SK-MEL-5 (cell line): ENCODE data around the gene SPRR4. TPM values are rescaled to one million over a fixed set of nuclear protein-coding genes. Genes with fewer than 3 reads are reported as not detected.
A peak's percentile ranks its signal among the peaks of the same experiment; 100 is the strongest.

Experiments
- DNase-seq: peaks from one replicate; pipeline ENCODE4 v3.0.0-alpha.2; 2016; ENCODE audit warnings: low read depth, low spot score
- in situ Hi-C: cut with HindIII; loops from 2 replicates; pipeline ENCODE4 v1.10.0; 2016; ENCODE audit warnings: low sequenced_read_pairs, high pct_unique_total_duplicates, low pct_unique_long_range_greater_than_20kb
- polyA plus RNA-seq, 2 experiments: library from polyadenylated mRNA; depleted of rRNA; stranded (reverse); fragments of >200 nt; gene quantifications; 2 replicates each; pipeline ENCODE4 v1.2.3, GENCODE V29; 2015
- total RNA-seq: library from RNA; depleted of rRNA; stranded (reverse); fragments of >200 nt; shearing (Covaris generic); gene quantifications from 2 replicates; pipeline ENCODE4 v1.2.3, GENCODE V29; 2014; rRNA removed

SPRR4 gene
- not detected in 2 replicates for total RNA-seq
- not detected in 2 replicates for polyA plus RNA-seq (2015; cell fraction: cytosol; rRNA removed)
- polyA plus RNA-seq (2015; cell fraction: nucleus; rRNA removed) = not detected in 2 replicates

DNA sequence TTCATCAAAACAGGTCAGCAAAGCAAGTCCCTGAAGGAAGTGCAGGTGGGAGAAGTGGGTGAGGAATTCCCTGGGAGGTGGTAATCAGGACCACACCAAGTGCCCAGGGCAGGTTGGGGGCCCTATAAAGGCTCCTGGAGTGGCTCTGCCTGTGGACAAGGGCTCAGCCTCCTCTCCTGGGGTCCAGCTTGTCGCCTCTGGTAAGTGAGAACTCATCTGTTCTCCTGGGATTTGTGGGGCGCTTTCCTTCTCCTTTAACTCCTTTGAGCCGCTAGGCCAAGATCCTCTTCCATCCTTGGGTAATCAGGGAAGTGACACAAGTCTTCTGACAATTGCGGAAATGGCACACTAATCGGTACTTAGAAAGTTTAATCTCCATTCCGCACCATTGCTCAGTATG lies at the start of gene SPRR4:
Gene SPRR4, plus strand, starts transcription at position 154 of the 400 bp plus-strand sequence. CDS start 1,243 bp downstream, outside the sequence.
- no peak for DNase-seq
- in situ Hi-C loops = no loop called here

DNA sequence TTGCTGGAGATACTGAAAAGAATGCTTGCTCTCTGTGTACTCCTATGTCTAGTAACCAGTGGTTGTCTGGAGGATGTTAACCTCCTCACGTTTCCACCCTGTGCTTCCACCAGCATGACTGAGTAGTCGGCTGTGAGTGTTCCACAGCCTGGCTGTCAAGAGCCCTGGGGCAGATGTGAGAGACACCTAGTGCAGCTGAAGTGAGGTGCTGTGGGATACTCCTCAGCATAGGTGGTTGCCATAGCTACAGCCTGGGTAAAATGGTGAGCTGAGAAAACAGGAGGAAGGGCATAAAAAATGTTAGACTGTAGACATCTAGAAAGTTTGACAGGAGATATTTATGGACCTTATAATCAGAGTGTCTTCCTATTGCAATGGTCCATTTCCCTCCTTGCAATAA lies 46.3 kb upstream of the SPRR4 start:
- in situ Hi-C loops = no loop called here
- DNase-seq = no peak

DNA sequence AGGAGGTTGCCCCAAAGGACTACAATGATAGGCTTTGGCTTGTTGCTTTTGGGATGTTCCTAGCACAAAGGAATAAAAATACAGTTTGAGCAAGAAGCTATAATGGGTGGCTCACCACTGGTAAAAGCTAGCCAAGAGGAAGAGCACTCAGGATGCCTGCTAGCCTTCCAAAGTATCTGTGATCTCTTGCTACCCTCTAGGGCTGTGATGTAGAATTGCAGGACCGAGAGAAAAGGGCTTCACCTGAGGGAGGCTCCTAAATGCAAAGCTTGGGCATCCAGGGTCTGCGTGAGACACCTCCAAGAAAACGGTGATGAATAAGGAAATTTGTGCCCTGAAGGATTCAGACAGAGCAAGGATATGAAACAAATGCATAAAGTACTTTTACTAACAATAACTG lies 44.4 kb upstream of the SPRR4 start:
- DNase-seq = peak; percentile 82
- in situ Hi-C loops = no loop called here

- no peak for DNase-seq
- in situ Hi-C loops = no loop called here
These were observed 41.8 kb upstream of the SPRR4 start for GRCh38 chr1:152928671-152929070.

DNA sequence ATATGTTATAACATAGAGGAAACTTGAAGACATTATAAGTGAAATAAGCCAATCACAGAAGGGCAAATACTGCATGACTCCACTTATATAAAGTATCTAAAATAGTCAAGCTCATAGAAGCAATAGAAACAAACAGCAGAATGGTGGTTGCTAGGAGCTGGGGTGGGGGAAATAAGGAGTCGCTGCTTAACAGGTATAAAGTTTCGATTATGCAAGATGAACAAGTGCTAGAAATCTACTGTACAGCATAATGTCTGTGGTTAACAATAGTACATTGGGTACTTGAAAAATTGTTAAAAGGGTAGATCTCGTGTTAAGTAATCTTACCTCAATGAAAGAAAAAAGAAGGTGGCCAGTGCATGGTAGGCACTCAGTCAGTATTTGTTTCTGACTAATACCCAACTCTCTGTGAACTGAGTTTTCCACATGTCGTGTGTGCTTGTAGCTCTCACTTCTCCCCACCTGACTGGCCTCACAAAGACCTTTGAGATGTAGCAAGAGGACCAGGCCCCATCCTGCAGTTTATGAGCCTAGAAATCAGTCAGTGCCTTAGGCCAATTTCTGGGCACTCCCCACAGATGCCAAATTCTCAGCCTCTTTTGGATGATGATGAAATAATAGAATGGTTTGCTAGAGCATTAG lies 38.2 kb upstream of the SPRR4 start:
- in situ Hi-C loops = no loop called here
- DNase-seq = no peak

GRCh38 chr1:152933196-152933595 lies 37.3 kb upstream of the SPRR4 start:
- in situ Hi-C loops = no loop called here
- no peak for DNase-seq

GRCh38 chr1:152940614-152941013 lies 29.8 kb upstream of the SPRR4 start:
- DNase-seq = no peak
- in situ Hi-C loops = no loop called here

- peak; percentile 47 for DNase-seq
- in situ Hi-C loops = no loop called here
These were observed 29.3 kb upstream of the SPRR4 start for GRCh38 chr1:152941037-152941711.

DNA sequence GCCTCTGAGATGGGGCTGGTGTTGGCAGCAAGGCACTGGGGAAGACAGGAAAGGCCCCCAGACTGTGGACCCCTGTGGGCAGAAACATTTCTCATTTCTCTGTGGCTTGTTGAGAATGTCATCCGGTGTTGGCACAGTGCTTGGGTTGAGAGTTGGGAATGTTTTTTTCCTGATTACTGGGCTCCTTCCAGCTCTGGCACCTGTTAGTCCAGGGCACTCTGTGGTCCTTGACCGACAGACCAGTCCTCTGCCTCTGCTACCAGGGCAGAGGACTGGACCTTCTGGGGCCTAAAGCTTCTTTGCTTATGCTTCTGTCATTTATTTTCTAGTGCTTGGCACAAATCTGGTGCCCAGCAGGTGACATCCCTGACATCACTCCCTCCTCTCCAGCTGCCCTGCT lies 28.3 kb upstream of the SPRR4 start:
- DNase-seq = no peak
- in situ Hi-C loops = no loop called here

DNA sequence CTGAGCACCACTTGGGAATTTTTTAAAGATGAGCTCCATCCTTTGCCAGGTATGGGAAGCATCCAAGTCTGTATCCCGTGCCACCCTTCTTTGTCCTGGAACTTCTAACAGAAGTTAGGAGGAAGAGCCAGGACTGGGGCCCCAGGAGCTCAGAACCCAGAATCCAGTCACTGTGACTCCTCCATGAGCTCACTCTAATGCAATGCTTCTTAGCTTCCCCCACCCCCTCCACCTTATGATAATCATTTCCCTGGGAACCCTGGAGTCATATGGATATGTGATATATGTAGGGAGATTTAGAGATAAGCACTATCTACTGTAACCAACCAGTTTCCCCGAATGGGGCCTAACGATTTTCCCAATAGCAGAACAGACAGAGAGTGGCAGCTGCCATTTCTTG lies 24.2 kb upstream of the SPRR4 start:
- in situ Hi-C loops = no loop called here
- no peak for DNase-seq

GRCh38 chr1:152946651-152947256 lies 23.7 kb upstream of the SPRR4 start, which contains the start of gene SPRR5:
Gene SPRR5, plus strand, starts transcription at chr1:152947206. Its CDS starts 1,349 bp downstream, at chr1:152948555.
- in situ Hi-C loops = no loop called here
- no peak for DNase-seq

DNA sequence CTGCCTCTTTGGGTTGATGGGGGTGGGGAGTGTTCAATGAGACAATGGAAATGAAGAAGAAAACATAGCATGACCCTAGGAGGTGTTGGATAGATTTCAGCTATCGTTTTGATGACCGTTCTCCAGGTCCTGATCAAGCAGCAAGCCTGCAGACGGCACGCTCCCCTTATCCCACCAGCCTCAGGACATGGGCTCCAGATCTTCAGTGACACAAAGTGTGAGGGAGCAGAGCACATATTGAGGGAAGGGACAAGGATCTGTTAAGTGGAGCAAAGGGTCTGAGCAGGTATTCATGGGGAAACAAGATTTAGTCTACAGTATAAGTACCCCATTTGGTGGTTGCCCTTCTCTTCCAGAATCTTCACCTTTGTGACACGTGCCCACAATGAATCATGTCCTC lies 18.7 kb upstream of the SPRR4 start:
- no peak for DNase-seq
- in situ Hi-C loops = no loop called here

DNA sequence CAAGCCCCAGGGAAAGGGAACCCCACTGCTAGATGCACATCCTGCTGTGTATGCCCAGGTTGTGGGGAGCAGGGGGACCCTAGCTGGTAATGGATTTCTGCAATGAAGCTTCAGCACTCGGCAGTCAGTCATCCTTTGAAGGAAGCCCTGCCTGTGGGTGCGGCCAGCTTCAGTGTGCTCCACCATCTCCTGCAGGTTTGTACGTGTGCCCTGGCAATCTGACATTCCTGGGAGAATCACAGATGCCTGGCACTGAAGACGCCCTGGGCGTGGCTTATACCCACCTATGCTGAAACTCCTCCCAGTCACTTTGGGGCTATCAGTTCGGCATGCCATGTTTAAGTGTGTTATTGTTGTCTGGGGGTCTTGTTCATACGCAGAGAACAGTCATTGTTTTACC lies 16.7 kb upstream of the SPRR4 start:
- in situ Hi-C loops = no loop called here
- DNase-seq = no peak

DNA sequence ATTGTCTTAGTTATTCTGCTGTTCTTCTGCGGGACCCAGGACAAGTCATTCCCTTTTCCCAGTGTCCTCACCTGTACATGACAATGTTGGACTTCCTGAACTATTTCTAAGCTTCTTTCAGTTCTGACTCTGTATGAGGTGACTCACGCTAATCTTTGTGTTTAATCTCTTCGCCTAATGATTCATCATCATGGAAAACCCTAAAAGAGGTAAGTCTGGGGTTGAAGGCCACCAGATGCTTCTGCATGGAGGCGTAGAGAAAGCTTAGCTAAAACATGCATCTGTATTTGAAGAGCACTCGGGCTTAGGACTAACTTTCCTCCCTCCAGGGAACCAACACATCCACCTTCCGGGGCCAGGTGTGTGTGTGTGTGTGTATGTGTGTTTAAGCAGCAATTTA lies 16.0 kb upstream of the SPRR4 start:
- in situ Hi-C loops = no loop called here

DNA sequence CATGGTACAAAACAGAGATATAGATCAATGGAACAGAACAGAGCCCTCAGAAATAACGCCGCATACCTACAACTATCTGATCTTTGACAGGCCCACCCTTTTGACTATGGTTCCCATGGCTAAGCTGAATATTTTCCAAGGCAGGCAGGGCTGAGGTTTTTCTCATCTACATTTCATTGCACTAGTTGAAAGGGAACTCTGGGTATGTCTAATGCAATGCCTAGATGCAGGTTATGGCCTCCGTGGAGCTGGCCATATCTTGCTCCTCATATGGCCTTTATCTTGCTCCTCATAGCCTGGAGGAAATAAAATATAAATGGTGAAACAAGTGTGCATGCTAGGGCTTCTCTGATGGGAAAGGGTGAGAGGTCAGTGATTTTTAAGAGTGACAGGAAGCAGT lies 12.9 kb upstream of the SPRR4 start:
- DNase-seq = no peak
- in situ Hi-C loops = no loop called here

More for the DNA sequence above, 16.0 kb upstream of the SPRR4 start:
- no peak for DNase-seq

- in situ Hi-C loops = no loop called here
- no peak for DNase-seq
These were observed 11.2 kb upstream of the SPRR4 start for GRCh38 chr1:152959273-152959672.

DNA sequence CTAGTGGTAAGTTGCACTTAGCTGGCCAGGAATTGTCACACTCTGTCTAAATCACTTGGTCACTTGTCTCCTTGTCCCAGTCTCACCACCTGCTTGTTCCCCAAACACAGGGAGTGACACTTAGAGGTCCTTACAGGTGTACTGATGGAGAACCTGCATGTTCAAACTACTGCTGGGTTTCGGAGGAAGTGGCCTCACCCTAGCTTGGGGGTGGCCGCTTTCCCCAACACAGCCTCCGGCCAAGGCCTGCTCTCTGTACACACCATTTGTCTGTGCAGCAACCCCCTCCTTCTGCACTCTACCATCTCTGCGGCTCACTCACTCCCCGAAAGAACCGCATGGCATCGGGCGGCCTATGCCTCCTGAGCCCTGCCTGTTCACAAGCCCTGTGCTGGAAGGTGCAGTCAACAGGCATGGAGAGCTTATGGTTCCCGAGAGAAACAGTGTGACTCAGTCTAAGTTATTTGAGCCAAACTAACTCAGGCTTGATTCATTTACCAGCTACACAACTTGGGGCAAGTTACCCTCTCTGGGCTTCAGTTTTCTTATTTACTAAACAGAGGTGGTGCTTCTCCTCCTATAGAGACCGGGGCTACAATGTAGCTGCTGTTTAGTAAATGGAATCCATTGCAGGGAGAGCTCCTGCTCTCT lies 10.5 kb upstream of the SPRR4 start:
- in situ Hi-C loops = no loop called here
- DNase-seq = no peak

- peak; percentile 32 for DNase-seq
- in situ Hi-C loops = no loop called here
These were observed 9.9 kb upstream of the SPRR4 start for GRCh38 chr1:152960452-152961044.
